ENCODE results near the gene IL9R. TPM values are rescaled to one million over a fixed set of nuclear protein-coding genes. Genes with fewer than 3 reads are reported as not detected.
"Not testable (repeated sequence)": the region's sequence is repeated elsewhere in the genome, so short reads cannot be mapped to it uniquely, and the experiment has no call there.

IL9R gene
- 0.86 TPM for total RNA-seq

GRCh38 chrX:155997436-155997835 is at the start of gene IL9R:
Gene IL9R, plus strand, starts transcription at chrX:155997696. Its CDS starts 64 bp downstream, at chrX:155997760.
- DNase-seq (ENCODE audit: low spot score) = no peak

GRCh38 chrX:155949098-155949497 is 48.4 kb upstream of the IL9R start:
- DNase-seq (ENCODE audit: low spot score) = no peak

GRCh38 chrX:155951237-155951789 is 46.2 kb upstream of the IL9R start:
- DNase-seq (ENCODE audit: low spot score) = no peak

- DNase-seq (ENCODE audit: low spot score) = no peak
Measured at GRCh38 chrX:155953055-155953454, 44.4 kb upstream of the IL9R start.

GRCh38 chrX:155954793-155955192 is 42.7 kb upstream of the IL9R start:
- DNase-seq (ENCODE audit: low spot score) = no peak

GRCh38 chrX:155956099-155956498 is 41.4 kb upstream of the IL9R start:
- DNase-seq (ENCODE audit: low spot score) = no peak

GRCh38 chrX:155956649-155957048 is 40.8 kb upstream of the IL9R start:
- DNase-seq (ENCODE audit: low spot score) = no peak

GRCh38 chrX:155957843-155958242 is 39.7 kb upstream of the IL9R start:
- no peak for DNase-seq (ENCODE audit: low spot score)

- no peak for DNase-seq (ENCODE audit: low spot score)
Measured at GRCh38 chrX:155959018-155959587, 38.4 kb upstream of the IL9R start.

GRCh38 chrX:155962906-155963305 is 34.6 kb upstream of the IL9R start:
- no peak for DNase-seq (ENCODE audit: low spot score)

GRCh38 chrX:155966876-155967275 is 30.6 kb upstream of the IL9R start:
- no peak for DNase-seq (ENCODE audit: low spot score)

- DNase-seq (ENCODE audit: low spot score) = no peak
Measured at GRCh38 chrX:155967653-155968325, 29.7 kb upstream of the IL9R start.

- DNase-seq (ENCODE audit: low spot score) = no peak
Measured at GRCh38 chrX:155968326-155968661, 29.2 kb upstream of the IL9R start.

GRCh38 chrX:155968791-155969190 is 28.7 kb upstream of the IL9R start:
- DNase-seq (ENCODE audit: low spot score) = no peak

- not testable (repeated sequence) for DNase-seq (ENCODE audit: low spot score)
Measured at GRCh38 chrX:155971658-155972057, 25.8 kb upstream of the IL9R start.

GRCh38 chrX:155972241-155972640 is 25.3 kb upstream of the IL9R start:
- DNase-seq (ENCODE audit: low spot score) = not testable (repeated sequence)

GRCh38 chrX:155983326-155983725 is 14.2 kb upstream of the IL9R start:
- DNase-seq (ENCODE audit: low spot score) = no peak

- DNase-seq (ENCODE audit: low spot score) = no peak
Measured at GRCh38 chrX:155985208-155985607, 12.3 kb upstream of the IL9R start.

GRCh38 chrX:155986995-155987394 is 10.5 kb upstream of the IL9R start:
- DNase-seq (ENCODE audit: low spot score) = not testable (repeated sequence)

- no peak for DNase-seq (ENCODE audit: low spot score)
Measured at GRCh38 chrX:155988859-155989258, 8.6 kb upstream of the IL9R start.

GRCh38 chrX:155993421-155993820 is 4.1 kb upstream of the IL9R start:
- DNase-seq (ENCODE audit: low spot score) = no peak

- no peak for DNase-seq (ENCODE audit: low spot score)
Measured at GRCh38 chrX:155995321-155995875, 2.1 kb upstream of the IL9R start.

- no peak for DNase-seq (ENCODE audit: low spot score)
Measured at GRCh38 chrX:155998116-155998515, 620 bp downstream of the IL9R start.
